DND-41 (cell line): ENCODE measurements around the gene LNX1.
"Not testable (repeated sequence)": the region's sequence is repeated elsewhere in the genome, so short reads cannot be mapped to it uniquely, and the experiment has no call there.

Source experiments
- EZH2 ChIP-seq: IDR thresholded peaks from 3 replicates; pipeline ENCODE4 v1.6.1; 2012; ENCODE audit warnings: borderline replicate concordance, low read depth, mild to moderate bottlenecking, moderate library complexity, low read length, inconsistent platforms; ENCODE audit not compliant: severe bottlenecking
- TF ChIP-seq, protein P1 (sequence below): IDR thresholded peaks from 2 replicates; pipeline ENCODE4 v1.5.1; 2012; ENCODE audit warnings: borderline replicate concordance, low read length, moderate library complexity, mild to moderate bottlenecking; ENCODE audit not compliant: poor library complexity, severe bottlenecking; ENCODE audit errors: extremely low read depth

DNA sequence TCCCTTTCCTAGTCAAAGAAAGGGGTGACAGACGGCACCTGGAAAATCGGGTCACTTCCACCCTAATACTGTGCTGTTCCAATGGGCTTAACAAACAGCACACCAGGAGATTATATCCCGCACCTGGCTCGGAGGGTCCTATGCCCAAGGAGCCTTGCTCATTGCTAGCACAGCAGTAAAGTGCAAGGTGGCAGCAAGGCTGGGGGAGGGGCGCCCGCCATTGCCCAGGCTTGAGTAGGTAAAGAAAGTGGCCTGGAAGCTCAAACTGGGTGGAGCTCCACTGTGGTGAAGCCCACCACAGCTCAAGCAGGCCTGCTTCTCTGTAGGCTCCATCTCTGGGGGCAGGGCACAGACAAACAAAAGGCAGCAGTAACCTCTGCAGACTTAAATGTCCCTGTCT is 124.7 kb downstream of the LNX1 start:
- TF ChIP-seq, protein P1, sequence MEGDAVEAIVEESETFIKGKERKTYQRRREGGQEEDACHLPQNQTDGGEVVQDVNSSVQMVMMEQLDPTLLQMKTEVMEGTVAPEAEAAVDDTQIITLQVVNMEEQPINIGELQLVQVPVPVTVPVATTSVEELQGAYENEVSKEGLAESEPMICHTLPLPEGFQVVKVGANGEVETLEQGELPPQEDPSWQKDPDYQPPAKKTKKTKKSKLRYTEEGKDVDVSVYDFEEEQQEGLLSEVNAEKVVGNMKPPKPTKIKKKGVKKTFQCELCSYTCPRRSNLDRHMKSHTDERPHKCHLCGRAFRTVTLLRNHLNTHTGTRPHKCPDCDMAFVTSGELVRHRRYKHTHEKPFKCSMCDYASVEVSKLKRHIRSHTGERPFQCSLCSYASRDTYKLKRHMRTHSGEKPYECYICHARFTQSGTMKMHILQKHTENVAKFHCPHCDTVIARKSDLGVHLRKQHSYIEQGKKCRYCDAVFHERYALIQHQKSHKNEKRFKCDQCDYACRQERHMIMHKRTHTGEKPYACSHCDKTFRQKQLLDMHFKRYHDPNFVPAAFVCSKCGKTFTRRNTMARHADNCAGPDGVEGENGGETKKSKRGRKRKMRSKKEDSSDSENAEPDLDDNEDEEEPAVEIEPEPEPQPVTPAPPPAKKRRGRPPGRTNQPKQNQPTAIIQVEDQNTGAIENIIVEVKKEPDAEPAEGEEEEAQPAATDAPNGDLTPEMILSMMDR: not testable (repeated sequence)
- not testable (repeated sequence) for TF ChIP-seq EZH2
